ENCODE data around the gene COL18A1. TPM values are rescaled to one million over a fixed set of nuclear protein-coding genes. Genes with fewer than 3 reads are reported as not detected.
"Not testable (repeated sequence)": the region's sequence is repeated elsewhere in the genome, so short reads cannot be mapped to it uniquely, and the experiment has no call there.

Gene COL18A1
- total and polyA plus RNA-seq, 4 donors, result 62.5 to 309 (median 95.0) TPM

DNA sequence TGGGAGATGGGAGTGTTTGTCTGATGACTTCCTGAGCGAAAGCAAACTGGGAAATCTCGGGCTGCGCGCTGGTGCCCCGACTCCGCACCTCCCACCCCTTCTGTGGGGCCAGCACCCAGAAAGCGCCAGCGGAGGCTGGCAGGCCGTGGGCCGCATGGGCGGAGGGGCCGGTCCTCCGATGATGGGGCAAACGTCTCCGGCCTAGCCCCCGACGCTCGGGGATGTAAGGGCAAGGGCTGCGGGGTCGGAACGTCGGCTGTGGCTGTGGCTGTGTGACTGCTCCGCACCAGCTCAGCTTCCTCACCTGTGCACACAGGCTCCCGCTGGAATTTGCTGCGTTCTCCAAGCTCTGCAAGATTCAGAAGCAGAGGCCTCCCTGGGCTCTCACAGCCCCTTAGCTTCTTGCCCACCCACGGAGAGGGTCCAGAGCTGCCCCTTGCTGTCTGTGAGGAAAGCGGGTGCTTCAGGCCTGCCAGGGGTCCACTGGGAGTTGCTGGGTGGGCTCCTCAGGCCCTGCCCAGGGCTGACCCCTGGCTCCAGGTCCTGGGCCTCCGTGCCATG, 35.0 kb downstream of the COL18A1 start:
- Histone ChIP-seq H3K4me3 (ENCODE audit: low read depth, low read length) (no peak overlapping the region), H3K27me3 (ENCODE audit: control insufficient read depth, insufficient read depth, low read length) (no peaks in the 10 kb centered on the region), H3K4me1 (ENCODE audit: control insufficient read depth, insufficient read depth, low read length) (peaks cover 31% of the 10 kb centered on the region)

GRCh38 chr21:45440736-45441350, 35.9 kb downstream of the COL18A1 start:
- WGBS (ENCODE audit: insufficient coverage), result 90% methylated on average over 20 of the region's 22 CpGs

More for the DNA sequence above, 35.0 kb downstream of the COL18A1 start:
- Histone ChIP-seq H3K9me3 (ENCODE audit: control insufficient read depth, insufficient read depth, low read length) (no peaks in the 10 kb centered on the region), H3K36me3 (ENCODE audit: control insufficient read depth, insufficient read depth, low read length) (peaks cover 11% of the 10 kb centered on the region), H3K27ac (ENCODE audit: low read depth, low read length) (no peak overlapping the region)
- 96% methylated on average over 26 of the region's 28 CpGs for WGBS (ENCODE audit: insufficient coverage)
- no peak for DNase-seq (ENCODE audit: low read depth in 4 of 6, low spot score in 6 of 6)

DNA sequence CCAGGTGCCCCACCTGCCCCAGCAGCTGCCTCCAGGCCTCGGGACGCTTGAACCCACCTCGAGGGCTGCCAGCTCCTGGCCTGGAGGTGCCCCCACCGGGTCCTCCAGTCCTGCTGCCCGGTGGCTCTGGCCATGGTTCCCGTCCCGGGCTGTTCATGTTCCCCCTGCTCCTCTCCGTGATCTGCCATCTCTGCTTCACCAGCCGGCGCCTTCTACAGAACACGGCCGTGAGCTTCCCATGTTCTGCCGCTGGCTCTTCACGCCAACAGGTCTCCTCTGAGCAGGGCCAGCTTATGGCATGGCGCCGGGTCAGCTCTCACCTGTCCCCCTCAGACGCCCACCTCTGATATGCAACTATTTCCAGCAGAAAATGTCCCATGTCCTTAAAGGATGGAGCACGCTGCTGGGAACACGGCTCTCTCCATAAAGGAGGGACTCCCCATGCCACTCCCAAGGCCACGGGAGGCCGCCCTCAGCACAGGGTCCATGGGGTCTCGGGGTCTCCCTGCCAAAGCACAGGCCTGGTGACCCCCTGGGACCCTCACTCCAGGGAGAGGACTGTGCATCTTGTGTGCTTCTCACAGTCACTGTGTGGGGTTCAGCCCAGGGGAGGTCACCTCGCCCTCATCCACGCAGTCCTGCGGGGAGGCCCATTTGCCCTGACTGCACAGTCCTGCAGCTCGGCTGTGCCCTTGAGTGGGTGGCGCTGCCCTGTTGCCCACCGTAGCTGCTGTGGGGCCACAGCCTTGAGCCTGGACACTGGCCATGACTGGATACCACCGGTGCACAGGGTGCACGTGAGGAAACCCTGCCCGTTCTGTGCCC, 36.7 kb downstream of the COL18A1 start:
- H3K4me1 ChIP-seq (ENCODE audit: control insufficient read depth, insufficient read depth, low read length), result peaks cover 19% of the 10 kb centered on the region
- H3K27ac ChIP-seq (ENCODE audit: low read depth, low read length), result no peak overlapping the region
- 96% methylated on average over 29 of the region's 31 CpGs for WGBS (ENCODE audit: insufficient coverage)
- H3K27me3 ChIP-seq (ENCODE audit: control insufficient read depth, insufficient read depth, low read length), result no peaks in the 10 kb centered on the region
- no peaks in the 10 kb centered on the region for H3K9me3 ChIP-seq (ENCODE audit: control insufficient read depth, insufficient read depth, low read length)
- H3K36me3 ChIP-seq (ENCODE audit: control insufficient read depth, insufficient read depth, low read length), result peaks cover 11% of the 10 kb centered on the region
- no peak for DNase-seq (ENCODE audit: low read depth in 4 of 6, low spot score in 6 of 6)
- H3K4me3 ChIP-seq (ENCODE audit: low read depth, low read length), result no peak overlapping the region

More at GRCh38 chr21:45440736-45441350, 35.9 kb downstream of the COL18A1 start:
- H3K27ac ChIP-seq (ENCODE audit: low read depth, low read length), result no peak overlapping the region
- H3K9me3 ChIP-seq (ENCODE audit: control insufficient read depth, insufficient read depth, low read length), result no peaks in the 10 kb centered on the region
- peaks cover 11% of the 10 kb centered on the region for H3K36me3 ChIP-seq (ENCODE audit: control insufficient read depth, insufficient read depth, low read length)
- H3K27me3 ChIP-seq (ENCODE audit: control insufficient read depth, insufficient read depth, low read length), result no peaks in the 10 kb centered on the region
- H3K4me1 ChIP-seq (ENCODE audit: control insufficient read depth, insufficient read depth, low read length), result peaks cover 24% of the 10 kb centered on the region
- no peak for DNase-seq (ENCODE audit: low read depth in 4 of 6, low spot score in 6 of 6)
- H3K4me3 ChIP-seq (ENCODE audit: low read depth, low read length), result no peak overlapping the region

- no peak for DNase-seq (ENCODE audit: low read depth in 4 of 6, low spot score in 6 of 6)
- peaks cover 10% of the 10 kb centered on the region for H3K36me3 ChIP-seq (ENCODE audit: control insufficient read depth, insufficient read depth, low read length)
- H3K9me3 ChIP-seq (ENCODE audit: control insufficient read depth, insufficient read depth, low read length), result no peaks in the 10 kb centered on the region
- no peak overlapping the region for H3K4me3 ChIP-seq (ENCODE audit: low read depth, low read length)
- 98% methylated on average over 12 of the region's 17 CpGs for WGBS (ENCODE audit: insufficient coverage)
- no peak overlapping the region for H3K27ac ChIP-seq (ENCODE audit: low read depth, low read length)
- no peaks in the 10 kb centered on the region for H3K27me3 ChIP-seq (ENCODE audit: control insufficient read depth, insufficient read depth, low read length)
- peaks cover 16% of the 10 kb centered on the region for H3K4me1 ChIP-seq (ENCODE audit: control insufficient read depth, insufficient read depth, low read length)
These were observed 37.3 kb downstream of the COL18A1 start for GRCh38 chr21:45442276-45442675.

- DNase-seq (ENCODE audit: low read depth in 4 of 6, low spot score in 6 of 6); H3K27ac ChIP-seq (ENCODE audit: low read depth, low read length); H3K4me3 ChIP-seq (ENCODE audit: low read depth, low read length); H3K9me3 ChIP-seq (ENCODE audit: control insufficient read depth, insufficient read depth, low read length); H3K36me3 ChIP-seq (ENCODE audit: control insufficient read depth, insufficient read depth, low read length); H3K27me3 ChIP-seq (ENCODE audit: control insufficient read depth, insufficient read depth, low read length): not testable (repeated sequence)
- WGBS (ENCODE audit: insufficient coverage), result 97% methylated on average over 22 of the region's 39 CpGs
- H3K4me1 ChIP-seq (ENCODE audit: control insufficient read depth, insufficient read depth, low read length), result peaks cover 16% of the 10 kb centered on the region
These were observed 38.0 kb downstream of the COL18A1 start for GRCh38 chr21:45442686-45443594.

DNA sequence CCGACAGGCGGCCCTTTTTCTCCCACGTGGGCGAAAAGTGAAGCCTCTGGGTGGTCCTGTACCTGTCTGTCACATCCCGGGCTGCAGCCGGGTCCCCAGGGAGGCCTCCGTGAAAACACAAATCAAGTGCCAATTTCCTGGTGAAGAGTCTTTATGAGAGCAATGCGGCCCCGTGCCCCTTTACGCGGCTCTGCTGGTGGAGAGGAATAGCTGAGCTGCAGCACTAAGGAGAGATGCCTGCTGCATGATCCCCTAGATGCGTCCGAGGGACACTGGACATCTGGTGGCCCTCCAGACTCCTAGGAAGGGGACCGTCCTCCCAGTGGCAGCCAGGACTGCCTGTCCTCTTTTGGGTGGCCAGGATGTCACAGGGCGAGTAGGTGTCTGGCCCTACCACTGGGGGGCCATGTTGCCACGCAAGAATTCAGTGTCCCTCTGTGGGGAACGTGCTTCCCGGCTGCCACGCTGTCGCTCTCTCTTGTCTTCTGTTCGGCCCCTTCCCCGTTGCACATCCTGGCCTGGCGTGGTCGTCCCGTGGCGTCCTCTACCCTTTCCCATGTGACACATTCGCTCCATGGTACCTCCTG, 38.7 kb downstream of the COL18A1 start:
- Histone ChIP-seq H3K9me3 (ENCODE audit: control insufficient read depth, insufficient read depth, low read length) (no peaks in the 10 kb centered on the region), H3K4me3 (ENCODE audit: low read depth, low read length) (no peak overlapping the region), H3K27ac (ENCODE audit: low read depth, low read length) (no peak overlapping the region), H3K27me3 (ENCODE audit: control insufficient read depth, insufficient read depth, low read length) (no peaks in the 10 kb centered on the region), H3K4me1 (ENCODE audit: control insufficient read depth, insufficient read depth, low read length) (peaks cover 13% of the 10 kb centered on the region), H3K36me3 (ENCODE audit: control insufficient read depth, insufficient read depth, low read length) (peaks cover 8% of the 10 kb centered on the region)
- 90% methylated on average over 27 of the region's 27 CpGs for WGBS (ENCODE audit: insufficient coverage)
- no peak for DNase-seq (ENCODE audit: low read depth in 4 of 6, low spot score in 6 of 6)

DNA sequence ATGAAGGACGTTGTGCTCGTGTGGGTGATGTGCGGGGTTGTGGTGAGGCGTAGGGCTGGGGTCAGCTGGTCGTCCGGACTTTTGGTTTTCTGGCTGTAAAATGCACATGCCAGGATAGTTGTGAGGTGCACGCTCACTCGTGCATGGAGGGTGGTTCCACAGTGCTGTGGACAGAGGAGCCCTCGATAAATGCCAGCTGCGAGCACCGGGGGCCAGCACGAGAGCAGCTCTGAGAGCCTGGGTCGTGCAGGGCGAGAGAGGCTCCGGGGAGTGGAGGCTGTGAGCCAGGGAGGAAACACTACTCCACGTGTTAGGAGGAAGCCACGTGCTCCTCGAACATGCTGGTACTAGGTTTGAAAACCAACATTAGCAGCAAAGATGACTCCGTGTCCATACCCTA, 39.4 kb downstream of the COL18A1 start:
- peaks cover 13% of the 10 kb centered on the region for H3K4me1 ChIP-seq (ENCODE audit: control insufficient read depth, insufficient read depth, low read length)
- peaks cover 8% of the 10 kb centered on the region for H3K36me3 ChIP-seq (ENCODE audit: control insufficient read depth, insufficient read depth, low read length)
- H3K27ac ChIP-seq (ENCODE audit: low read depth, low read length), result no peak overlapping the region
- 95% methylated on average over 10 of the region's 19 CpGs for WGBS (ENCODE audit: insufficient coverage)
- no peaks in the 10 kb centered on the region for H3K9me3 ChIP-seq (ENCODE audit: control insufficient read depth, insufficient read depth, low read length)
- no peak for DNase-seq (ENCODE audit: low read depth in 4 of 6, low spot score in 6 of 6)
- H3K27me3 ChIP-seq (ENCODE audit: control insufficient read depth, insufficient read depth, low read length), result no peaks in the 10 kb centered on the region
- no peak overlapping the region for H3K4me3 ChIP-seq (ENCODE audit: low read depth, low read length)

DNA sequence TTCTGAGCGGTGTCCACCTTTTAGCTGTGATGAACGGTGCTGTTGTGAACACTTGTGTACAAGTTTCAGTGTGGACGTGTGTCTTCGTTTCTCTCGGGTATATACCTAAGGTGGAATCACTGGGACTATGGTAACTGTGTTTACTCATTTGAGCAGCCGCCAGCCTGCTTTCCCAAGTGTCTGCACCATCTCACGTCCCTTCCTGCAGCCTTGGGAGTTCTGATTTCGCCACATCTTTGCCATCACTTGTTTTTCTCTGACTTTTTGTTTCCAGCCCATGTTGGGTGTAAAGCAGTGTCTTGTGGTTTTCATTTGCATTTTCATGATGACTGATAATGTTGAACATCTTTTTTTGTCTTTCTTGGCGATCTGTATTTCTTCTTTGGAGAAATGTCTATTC, 40.4 kb downstream of the COL18A1 start:
- H3K27me3 ChIP-seq (ENCODE audit: control insufficient read depth, insufficient read depth, low read length), result no peaks in the 10 kb centered on the region
- H3K4me1 ChIP-seq (ENCODE audit: control insufficient read depth, insufficient read depth, low read length), result peaks cover 10% of the 10 kb centered on the region
- peaks cover 2% of the 10 kb centered on the region for H3K36me3 ChIP-seq (ENCODE audit: control insufficient read depth, insufficient read depth, low read length)
- H3K4me3 ChIP-seq (ENCODE audit: low read depth, low read length), result no peak overlapping the region
- WGBS (ENCODE audit: insufficient coverage), result 98% methylated on average over 6 of the region's 9 CpGs
- H3K9me3 ChIP-seq (ENCODE audit: control insufficient read depth, insufficient read depth, low read length), result no peaks in the 10 kb centered on the region
- no peak overlapping the region for H3K27ac ChIP-seq (ENCODE audit: low read depth, low read length)
- no peak for DNase-seq (ENCODE audit: low read depth in 4 of 6, low spot score in 6 of 6)

DNA sequence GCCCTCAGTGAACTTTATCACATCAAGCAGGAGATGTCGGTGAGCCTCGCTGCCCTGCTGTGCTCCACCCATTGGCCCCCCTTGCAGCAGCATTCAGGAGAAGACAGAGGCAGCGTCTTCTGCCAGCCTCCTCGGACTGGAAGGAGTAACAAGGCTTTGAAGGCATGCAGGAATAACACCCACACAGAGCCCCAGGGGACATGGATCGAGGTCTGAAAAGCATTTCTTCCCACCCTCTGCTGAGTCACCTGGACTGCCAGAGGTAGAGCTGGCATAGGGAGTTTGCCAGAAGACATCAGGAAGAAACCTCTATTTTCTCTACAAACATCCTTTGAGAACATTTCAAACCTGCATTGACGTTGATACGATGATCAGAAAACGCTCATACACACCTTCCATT, 42.9 kb downstream of the COL18A1 start:
- WGBS (ENCODE audit: insufficient coverage), result 74% methylated on average over 8 of the region's 8 CpGs
- Histone ChIP-seq H3K27me3 (ENCODE audit: control insufficient read depth, insufficient read depth, low read length) (no peaks in the 10 kb centered on the region), H3K4me3 (ENCODE audit: low read depth, low read length) (no peak overlapping the region), H3K9me3 (ENCODE audit: control insufficient read depth, insufficient read depth, low read length) (no peaks in the 10 kb centered on the region), H3K4me1 (ENCODE audit: control insufficient read depth, insufficient read depth, low read length) (peaks cover 14% of the 10 kb centered on the region), H3K36me3 (ENCODE audit: control insufficient read depth, insufficient read depth, low read length) (no peaks in the 10 kb centered on the region), H3K27ac (ENCODE audit: low read depth, low read length) (no peak overlapping the region)
- no peak for DNase-seq (ENCODE audit: low read depth in 4 of 6, low spot score in 6 of 6)

Data from spinal cord (tissue), 10 donors.